Measurements from ENCODE around the gene AFF2. TPM values are rescaled to one million over a fixed set of nuclear protein-coding genes. Genes with fewer than 3 reads are reported as not detected.

Gene AFF2
- total RNA-seq, 1 donor from 2014 or later = 36.0 TPM

DNA sequence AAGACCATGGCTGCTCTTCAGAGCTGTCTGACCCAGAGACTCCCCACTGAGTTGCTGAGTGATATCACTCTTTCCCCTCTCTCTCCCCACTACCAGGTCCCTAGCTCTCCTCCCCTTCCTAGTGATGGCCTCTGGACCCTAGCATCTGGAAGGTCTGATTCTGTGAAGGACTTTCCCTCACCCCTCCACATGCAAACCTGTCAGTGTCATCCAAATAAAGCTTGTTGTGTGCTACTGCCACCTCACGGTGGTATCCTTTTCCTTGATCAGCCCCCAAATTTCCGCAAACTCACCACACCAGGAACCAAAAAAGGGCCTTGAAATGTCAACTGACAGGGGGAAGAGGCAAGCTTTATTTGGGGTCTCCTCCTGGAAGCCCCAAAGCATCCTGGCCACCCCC is 504.5 kb downstream of the AFF2 start:
- DNase-seq (ENCODE audit: low spot score) = no peak

DNA sequence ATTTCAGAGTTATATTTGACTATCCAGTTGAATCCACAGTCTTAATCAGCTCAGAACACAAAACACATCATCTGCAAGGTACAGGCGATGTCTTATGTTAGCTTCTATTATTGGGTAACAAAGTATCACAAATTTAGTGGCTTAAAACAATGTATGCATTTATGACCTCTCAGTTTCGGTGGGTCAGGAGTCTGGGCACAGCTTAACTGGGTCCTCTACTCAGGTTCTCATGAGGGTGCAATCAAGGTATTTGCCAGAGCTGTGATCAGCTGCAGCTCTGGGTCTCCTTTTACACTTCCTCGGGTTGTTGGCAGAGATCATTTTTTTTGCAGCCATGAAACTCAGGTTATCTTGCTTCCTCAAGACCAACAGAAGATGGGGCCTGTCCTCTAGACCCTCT is 505.8 kb downstream of the AFF2 start:
- no peak for DNase-seq (ENCODE audit: low spot score)

DNA sequence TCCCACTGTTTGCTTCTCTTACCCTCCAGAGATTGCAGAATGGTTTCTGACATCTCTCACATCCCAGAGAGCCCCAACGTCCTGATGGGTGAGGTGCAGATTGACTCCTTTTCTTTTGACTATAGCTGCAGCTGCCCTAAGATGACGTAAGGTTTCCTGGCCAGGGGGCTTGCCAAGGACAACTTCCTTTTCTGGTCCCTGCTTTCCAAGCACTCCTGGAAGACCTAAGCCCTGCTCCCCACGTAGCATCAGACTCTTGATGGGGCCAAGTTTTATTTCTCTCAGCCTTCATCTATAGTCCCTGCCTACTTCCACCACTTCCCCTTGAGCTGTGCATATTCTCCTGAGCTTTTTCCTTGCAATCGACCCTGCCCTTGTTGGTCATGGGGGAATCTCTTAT is 507.0 kb downstream of the AFF2 start:
- DNase-seq (ENCODE audit: low spot score) = no peak

DNA sequence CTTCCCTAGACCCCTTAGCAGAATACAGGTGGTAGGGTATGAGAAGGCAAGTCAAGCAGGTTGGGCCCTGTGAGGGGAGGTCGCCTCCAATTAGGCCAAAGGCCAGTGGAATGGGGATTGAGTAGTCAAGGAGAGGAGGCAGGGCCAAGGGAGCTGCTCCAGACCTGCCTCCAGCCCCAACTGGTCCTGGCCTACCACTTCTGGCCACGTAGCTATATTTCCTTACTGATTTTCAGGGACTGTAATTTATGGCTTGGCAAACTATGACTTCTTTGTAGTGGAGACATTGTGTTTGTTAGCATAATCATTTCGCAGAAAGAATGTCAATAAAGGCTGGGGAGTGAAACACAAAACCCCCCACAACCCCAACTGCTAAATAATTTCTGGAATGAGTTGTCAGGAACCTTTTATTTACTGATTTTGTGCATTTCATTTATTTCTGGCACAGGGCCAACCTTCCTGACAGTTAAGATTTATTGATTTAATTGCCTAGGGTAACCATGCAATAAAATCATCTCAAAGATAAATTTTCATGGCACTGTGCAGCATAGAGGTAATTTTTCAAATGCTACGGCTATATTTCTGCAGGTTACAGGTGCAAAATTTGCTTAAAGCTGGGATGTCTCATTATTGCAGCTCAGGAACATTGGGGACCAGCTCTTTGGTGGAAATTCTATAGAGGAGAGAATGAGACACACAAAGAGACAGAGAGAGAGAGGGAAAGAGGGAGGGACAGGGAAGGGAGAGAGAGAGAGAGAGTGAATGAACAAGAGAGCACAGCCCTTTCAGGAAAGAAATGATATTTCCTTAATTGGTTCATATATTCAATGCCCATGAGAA is 509.8 kb downstream of the AFF2 start:
- no peak for DNase-seq (ENCODE audit: low spot score)

DNA sequence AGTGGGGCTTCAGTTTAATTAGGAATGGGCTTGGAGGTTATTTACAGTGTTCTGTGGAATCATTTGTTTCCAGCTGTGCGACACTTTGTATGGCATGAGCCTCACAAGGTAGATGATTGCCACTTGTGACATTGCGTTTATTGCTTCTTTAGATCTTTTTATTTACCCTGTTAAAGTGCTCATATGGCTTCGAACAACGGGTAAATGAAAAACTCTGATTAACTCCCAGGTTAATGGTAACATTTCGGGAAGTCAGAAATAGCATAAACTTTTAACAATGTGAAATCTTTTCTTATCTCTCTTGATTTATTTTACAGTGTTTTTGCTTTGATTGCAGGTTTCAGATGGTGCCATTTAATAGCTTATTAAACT is 510.4 kb downstream of the AFF2 start:
- no peak for DNase-seq (ENCODE audit: low spot score)

DNA sequence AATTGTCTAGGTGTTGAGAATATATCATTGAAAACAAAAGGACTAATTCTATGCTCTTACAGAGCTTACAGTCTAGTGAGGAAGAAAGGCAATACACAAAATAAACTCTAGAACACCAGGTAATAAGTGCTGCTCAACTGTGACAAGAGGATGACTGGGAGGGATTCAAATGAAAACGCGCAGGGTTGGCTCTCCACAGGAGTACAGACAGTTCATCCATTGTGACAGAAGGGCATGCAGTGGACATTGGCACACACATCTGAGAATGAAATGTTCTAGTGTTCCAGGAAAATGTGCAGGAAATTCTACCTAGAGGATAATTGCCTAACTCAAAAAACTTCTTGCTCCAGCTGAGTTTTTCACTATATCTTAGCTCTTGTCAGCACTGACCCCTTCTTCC is 512.7 kb downstream of the AFF2 start:
- no peak for DNase-seq (ENCODE audit: low spot score)

DNA sequence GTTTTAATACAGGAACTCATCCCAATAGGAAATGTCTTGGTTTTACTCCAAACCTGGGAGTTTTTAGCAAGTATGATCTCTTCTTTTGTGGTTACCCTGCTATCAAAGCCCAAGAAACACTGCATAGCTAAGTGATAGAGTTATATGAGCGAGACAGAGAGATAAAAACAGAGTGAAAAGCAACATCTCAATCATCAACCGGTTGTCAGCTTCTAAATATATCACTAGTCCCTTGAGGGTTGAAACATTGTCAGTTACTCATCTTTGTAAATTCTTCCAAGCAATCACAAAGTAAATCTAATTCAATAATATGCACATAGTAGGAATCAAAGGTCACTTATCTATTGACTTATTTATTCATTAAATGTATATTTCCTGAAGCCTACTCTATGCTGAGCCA is 520.7 kb downstream of the AFF2 start:
- DNase-seq (ENCODE audit: low spot score) = no peak

DNA sequence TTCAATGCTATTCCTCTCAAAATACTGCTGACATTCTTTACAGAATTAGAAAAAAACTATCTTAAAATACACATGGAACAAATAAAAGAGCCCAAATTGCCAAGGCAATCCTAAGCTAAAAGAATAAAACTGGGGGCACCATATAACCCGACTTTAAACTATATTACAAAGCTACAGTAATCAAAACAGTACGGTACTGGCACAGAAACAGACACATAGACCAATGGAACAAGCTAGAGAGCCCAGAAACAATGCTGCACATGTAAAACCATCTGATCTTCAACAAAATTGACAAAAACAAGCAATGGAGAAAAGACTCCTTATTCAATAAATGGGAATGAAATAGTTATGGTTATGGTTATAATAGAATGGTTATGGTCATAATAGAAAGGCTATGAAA is 522.1 kb downstream of the AFF2 start:
- DNase-seq (ENCODE audit: low spot score) = no peak

DNA sequence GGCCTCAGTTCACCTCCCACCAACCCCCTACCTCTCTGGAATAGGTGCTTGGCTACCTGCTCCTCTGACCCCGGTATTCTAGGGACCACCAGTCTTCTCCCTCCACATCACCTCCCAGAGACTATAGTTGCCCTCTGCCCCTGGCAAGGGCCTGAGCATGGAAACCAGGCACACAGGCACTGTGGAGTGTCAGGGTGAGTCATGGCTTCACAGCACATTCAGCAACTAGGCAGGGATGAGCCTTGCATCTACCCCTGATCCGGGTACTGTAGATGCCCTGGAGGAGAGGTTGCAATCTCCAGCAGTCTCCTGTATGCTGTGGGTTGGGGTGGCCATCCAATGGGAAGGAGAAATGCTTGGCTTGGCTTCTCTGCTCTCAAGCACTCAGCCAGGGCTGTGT is 532.0 kb downstream of the AFF2 start:
- DNase-seq (ENCODE audit: low spot score) = no peak

DNA sequence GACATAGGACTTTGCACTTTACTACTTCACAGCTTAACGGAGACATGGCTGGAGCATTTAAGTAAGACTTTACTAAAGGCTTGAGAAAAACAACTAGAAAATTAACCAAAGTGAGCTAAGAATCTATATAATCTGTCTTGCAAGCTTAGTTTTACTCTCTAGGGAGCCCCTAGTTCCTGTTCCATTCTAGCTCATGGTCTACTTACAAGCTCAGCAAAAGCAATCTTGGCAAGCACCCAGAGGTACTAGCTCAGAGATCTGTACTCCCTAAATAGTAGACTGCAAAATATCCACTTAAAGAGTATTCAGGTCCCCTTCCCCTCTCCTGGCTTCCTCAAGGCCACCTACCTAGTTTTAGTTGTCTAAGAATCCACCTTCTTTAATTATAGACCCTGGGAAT is 535.7 kb downstream of the AFF2 start:
- DNase-seq (ENCODE audit: low spot score) = no peak

DNA sequence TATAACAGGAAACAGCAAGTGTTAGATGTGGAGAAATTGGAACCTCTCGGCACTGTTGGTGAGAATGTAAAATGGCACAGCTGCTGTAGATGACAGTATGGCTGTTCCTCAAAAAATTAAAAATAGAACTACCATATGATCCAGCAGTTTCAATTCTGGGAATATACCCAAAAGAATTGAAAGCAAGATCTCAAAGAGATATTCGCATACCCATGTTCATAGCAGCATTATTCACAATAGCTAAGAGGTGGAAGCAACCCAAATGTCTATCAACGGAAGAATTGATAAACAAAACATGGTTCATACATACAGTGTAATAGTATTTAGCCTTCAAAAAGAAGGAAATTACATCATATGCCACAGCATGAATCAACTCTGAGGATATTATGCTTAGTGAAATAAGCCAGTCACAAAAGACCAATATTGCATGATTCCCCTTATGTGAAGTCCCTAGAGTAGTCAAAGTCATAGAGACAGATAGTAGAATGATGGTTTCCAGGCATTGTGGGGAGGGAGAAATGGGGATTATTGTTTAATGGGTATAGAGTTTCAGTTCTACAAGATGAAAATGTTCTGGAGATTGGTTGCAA is 537.0 kb downstream of the AFF2 start:
- DNase-seq (ENCODE audit: low spot score) = no peak

DNA sequence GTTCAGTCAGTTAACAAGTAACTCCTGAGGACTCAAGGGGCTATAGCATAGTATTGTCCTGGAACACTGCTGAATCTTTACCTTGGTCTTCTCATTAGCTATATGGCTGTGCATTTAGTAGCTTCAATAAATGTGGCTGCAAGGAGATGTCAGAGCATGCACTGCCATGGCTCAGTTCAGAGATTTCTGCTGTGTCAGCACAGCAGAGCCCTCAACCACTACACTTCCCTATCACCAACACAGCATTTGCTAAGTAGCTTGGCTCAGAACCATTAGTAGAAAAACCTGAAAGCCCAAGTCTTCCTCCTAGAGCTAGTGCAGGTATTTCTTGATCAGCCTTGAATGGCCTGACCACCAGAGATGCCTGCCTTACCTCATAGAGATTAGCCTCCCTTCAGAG is 538.6 kb downstream of the AFF2 start:
- DNase-seq (ENCODE audit: low spot score) = no peak

DNA sequence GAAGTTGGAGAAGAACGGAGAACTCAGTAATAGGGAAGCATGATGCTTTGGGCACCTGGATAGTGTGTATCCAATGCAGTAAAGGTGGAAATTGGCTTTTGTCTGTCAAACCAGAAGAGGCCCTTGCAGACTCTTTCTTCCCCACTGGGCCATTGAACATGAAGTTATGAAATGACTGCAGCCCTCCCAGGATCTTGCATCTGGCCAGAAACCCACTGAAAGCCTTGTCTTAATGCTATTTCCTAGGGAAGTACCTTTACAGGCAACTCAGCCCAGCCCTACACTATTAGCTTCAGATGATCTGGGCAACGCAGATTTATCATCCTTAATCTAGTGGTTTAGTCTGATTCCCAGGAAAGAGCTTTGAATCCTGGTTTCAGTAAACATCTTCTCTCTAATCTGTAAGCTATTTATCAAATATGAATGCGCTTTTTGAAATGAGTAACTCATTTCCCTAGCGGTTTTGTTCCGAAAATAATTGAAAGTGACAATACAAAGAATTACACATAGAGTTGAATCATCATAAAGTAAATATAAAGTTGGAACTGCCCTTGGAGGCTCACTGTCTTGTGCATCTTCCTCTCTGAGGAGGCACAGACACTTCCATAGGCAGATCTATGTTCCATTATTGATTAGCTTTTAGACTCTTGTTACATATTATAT is 540.6 kb downstream of the AFF2 start:
- DNase-seq (ENCODE audit: low spot score) = no peak

DNA sequence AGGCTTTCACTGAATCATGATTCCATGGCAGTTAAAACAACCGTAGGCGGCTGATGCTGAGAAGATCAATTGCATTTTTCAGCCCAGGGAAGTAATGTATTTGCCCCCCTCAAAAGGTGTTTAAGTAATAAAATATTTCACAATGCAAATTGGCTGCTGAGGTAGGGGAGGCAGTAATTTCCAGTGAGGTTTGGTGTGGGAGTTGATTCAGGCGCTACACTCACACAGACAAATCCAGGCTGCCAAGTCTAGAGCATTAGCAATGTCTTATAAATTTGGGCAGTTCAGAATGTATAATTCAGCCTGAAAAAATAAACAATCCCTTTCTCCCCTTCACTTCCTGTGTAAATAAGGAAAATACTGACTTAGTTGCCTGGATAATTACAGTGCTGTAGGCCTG is 543.0 kb downstream of the AFF2 start:
- no peak for DNase-seq (ENCODE audit: low spot score)

DNA sequence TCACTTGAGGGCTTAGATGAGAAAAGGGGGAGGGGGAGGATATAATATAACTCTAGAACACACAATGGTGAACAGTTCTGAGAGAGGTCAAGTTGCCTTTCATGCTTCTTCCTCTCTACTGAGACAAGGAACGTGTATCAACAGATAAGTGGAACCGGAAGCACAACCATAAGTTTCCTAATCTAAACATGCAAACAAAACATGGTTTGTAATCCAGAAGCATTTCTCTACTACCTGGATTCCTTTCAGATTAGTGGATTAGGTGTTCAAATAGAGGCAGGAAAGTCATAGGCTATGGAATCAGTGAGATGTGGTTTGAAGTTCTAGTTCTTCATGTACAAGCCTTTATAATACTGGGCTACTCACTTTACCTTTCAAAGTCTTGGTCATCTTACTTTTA is 544.1 kb downstream of the AFF2 start:
- DNase-seq (ENCODE audit: low spot score) = no peak

DNA sequence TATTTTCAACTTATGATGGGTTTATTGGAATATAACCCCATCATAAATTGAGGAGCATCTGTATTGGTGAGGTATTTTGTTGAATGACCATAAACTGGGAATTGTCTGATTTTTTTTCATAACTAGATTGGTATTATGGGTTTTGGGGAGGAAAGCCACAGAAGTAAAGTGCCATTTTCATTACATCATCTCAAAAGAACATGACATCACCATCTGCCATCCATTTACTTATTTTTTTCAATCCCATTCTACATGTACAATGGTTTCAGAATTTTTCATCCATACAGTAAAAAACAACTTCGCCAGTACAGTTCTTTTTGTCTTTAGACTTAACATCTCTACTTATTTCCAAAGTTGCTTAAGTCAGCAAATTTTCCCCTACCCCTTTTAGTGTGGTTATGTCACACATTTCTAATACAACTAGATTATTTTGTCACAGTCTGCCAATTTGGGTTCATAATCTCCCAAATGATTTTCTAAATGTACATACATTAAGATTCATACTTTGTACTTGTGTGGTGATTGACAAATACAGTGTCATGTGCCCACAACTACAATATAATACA is 545.3 kb downstream of the AFF2 start:
- no peak for DNase-seq (ENCODE audit: low spot score)
